SW480 (cell line): ENCODE measurements around the gene AP1S2.

Experiments used
- DNase-seq: peaks from one replicate; pipeline ENCODE4 v3.0.0-alpha.2; 2016; ENCODE audit warnings: low spot score

Gene AP1S2

DNA sequence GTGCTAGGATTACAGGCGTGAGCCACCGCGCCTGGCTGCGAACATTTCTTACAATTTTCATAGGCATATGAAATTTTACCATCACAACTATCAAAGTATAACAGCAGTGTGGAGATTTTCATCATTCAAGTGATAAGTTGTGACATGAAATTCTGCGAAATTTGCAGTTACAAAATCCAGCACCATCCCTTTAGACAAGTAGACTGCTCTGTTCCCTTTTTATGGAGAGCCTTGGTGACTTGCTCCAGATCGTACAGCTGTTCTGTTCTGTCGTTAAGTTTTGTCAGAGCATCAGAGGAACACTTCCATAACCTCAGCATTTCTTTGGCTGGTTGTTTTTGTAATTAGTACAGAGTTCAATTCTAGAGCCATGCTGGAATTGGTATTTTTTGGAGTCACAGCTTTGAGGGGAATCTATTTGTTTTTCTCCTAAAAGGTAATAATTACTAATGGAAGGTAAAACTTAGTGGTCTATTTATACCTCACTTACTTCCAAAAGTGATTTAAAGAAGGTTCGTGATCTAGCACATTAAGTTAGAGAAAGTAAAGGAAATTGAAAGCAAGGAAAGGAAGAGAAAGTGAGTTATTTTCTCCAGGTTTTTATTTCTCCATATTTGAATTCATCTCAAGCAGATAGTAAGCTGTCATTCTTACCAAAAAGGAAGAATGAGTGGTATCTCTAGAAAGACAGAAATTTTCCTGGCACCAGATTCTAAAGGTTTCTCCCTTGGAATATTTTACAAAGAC lies 42.2 kb downstream of the AP1S2 start:
- no peak for DNase-seq

DNA sequence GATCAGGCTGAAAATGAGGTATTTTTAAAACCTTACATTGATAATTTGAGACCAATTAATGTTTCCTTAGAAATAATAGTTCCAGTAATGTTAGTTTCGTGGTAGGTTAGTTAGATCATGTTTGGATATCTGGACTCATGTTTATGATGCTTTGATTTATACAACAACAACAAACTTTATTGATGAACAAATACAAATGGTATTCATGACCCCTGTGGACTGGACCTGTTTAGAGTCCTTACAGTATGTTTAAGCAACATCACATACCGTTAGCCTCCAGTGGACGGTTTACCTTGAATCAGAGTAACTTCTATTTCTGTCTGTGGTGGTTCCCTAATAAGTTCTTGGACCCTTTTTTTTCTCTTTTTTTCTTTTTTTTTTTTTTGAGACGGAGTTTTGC lies 46.4 kb downstream of the AP1S2 start:
- DNase-seq: no peak

DNA sequence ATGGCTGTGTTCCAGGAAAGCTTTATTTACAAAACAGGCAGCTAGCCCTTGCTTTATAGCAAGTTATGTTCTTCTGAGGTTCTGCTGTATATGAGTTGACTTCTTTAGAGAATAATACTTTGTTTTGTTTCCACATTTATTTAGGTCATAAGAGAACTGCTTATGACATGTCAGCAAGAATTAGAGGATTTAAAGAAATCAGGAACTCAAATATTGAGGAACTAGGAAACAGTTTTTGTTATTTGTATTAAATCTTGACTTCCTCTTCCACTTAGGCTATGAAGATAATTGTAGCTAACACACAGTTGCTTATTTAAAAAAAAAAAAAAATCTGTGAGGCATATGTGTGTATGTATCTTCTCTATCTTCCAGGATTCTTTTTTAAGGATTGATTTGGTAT lies 50.0 kb downstream of the AP1S2 start:
- DNase-seq: no peak

- no peak for DNase-seq
Observed at GRCh38 chrX:15797707-15798106, 56.9 kb downstream of the AP1S2 start.

DNA sequence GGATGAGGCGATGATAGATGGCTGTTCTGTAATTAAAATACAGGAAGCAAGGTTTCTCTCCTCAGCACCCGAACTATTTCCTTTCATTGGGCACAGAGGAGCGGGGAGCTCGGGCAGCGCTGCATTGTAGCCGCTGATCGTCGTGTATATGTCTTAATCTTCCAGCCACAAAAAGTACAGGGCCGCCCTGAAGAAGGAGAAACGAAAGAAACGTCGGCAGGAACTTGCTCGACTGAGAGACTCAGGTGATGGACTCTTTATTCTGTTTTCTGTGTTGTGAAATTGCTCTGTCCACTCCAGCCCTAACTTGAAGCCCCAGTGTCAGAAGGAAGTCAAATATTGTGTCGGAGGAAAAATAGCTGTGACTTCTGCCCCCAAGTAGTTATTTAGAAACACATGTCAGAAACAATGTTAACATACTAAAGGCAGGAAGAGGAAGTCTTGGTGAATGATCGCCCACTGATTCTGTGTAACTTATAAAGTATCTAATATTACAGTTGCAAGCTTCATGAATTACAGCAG lies 63.8 kb downstream of the AP1S2 start:
- no peak for DNase-seq

DNA sequence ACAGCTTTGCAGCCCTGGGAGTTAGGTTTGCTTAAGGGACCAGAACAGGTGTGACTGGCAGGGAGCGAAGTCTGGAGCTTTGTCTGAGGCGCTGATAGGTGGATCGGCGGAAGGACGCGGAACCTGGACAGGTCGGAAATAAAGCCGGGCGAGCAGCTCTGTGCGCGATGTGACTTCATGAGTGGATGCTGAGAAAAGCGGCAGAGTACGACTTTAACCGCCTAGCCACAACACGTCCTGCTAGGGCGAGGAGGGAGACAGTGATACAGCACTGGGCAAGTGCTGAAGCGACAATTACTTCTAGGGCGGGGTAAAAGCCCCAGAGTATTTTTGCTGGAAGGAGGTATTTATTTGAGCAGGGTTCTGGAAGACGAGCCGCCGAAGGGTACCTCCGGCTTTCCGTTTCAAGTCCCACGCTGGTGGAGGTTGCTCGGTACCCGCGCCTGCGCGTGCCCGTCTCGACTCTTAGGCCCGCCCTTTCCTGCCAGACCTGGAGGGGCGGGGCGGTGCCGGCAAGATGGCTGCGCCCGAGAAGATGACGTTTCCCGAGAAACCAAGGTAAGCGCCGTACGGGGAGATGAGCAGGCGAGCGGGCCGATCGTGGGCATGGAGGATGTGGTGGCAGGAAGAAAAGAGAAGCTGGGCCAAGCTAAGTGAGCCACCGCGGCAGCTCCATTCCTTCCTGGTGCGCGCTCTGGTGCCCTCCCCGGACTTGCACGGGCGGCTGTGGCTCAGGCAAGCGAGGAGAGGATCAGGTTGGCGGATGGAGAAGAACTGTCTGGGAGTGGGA lies 64.4 kb downstream of the AP1S2 start, which contains the start of gene ZRSR2:
TSS of gene ZRSR2 (plus strand) at position 506 of the 790 bp plus-strand sequence. CDS start at position 518, 12 bp downstream.
- DNase-seq: peak; percentile 85

DNA sequence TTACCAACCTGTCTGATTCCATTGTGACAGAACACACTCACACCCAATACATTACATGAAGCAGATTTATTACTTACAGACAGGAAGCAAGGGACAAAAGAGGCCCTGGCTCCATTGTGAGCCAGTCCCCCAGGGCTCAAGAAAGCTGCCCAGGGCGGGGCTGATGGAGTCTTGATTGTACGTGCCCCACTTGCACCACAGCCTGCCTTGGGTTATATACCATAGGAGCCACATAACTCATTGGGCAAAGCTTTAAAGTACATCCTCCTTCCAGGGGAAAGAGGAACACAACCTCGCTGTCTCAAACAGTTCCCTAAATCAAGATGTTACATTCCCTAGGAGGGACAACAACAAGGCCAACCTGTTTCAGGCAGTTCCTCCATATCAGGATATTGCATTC lies 67.7 kb downstream of the AP1S2 start:
- no peak for DNase-seq

GRCh38 chrX:15785176-15785750 lies 69.3 kb downstream of the AP1S2 start:
- no peak for DNase-seq

DNA sequence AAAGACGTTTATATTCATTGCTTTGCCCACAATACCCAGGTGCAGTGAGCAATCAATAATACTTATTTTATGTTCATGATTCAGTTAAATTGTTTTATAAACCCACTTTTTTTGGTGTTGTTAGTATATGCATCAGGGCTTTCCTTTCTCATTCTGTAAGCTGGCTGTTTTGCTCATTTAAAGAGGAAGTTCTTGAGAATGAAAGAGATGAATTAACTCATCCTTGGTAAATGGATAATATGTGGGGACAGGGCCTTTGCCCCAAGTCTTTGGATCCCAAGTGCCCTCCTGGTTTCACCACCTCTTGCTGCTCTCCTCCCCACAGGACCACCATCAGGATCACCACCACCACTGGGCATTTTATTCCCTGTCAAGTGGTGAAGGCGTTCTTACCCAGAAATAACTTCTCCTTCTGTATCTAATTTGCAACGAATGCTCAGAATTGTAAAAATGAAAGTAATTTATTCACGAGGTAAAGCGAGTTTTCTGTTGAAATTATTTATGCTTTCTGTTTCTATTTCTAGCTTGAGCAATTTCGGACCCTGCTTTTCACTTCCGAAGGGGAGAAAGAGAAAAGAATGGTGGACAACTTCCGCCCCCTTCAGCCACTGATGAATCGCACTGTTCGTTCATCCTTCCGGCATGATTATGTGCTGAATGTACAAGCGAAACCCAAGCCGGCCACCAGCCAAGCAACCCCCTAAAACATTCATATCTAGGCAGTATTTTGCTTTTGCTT lies 72.5 kb downstream of the AP1S2 start:
- no peak for DNase-seq
